BLaER1 treated with 17β-estradiol and CSF1 and Interleukin-3, amounts not matched to agents 10 nM and 100 nM (cell line): ENCODE data around the gene CYP4A22.
"Not testable (repeated sequence)": the region's sequence is repeated elsewhere in the genome, so short reads cannot be mapped to it uniquely, and the experiment has no call there.

Experiments
- H3K27ac ChIP-seq, 11 experiments: shearing (Covaris generic); formaldehyde crosslinking; 2 replicates each; pipeline ENCODE4 v1.8.1; 2022
- H3K27me3 ChIP-seq, 11 experiments: shearing (Covaris generic); formaldehyde crosslinking; 2 replicates each; pipeline ENCODE4 v1.8.1; 2022
- H3K36me3 ChIP-seq, 11 experiments: shearing (Covaris generic); formaldehyde crosslinking; 2 replicates each; pipeline ENCODE4 v1.8.1; 2022
- H3K4me1 ChIP-seq, 10 experiments: shearing (Covaris generic); formaldehyde crosslinking; 2 replicates each; pipeline ENCODE4 v1.8.1; 2022
- H3K4me2 ChIP-seq, 11 experiments: shearing (Covaris generic); formaldehyde crosslinking; 2 replicates each; pipeline ENCODE4 v1.8.1; 2022
- H3K4me3 ChIP-seq, 10 experiments: shearing (Covaris generic); formaldehyde crosslinking; 2 replicates each; pipeline ENCODE4 v1.8.1; 2022
- H3K9ac ChIP-seq, 11 experiments: shearing (Covaris generic); formaldehyde crosslinking; 2 replicates each; pipeline ENCODE4 v1.8.1; 2022
- H3K9me3 ChIP-seq, 11 experiments: shearing (Covaris generic); formaldehyde crosslinking; replicated peaks in 1 of 11; 2 replicates each; pipeline ENCODE4 v1.8.1; 2022
- H4K20me1 ChIP-seq, 11 experiments: shearing (Covaris generic); formaldehyde crosslinking; 2 replicates each; pipeline ENCODE4 v1.8.1; 2022
- Cebpa-rat ChIP-seq, 11 experiments: shearing (Covaris generic); IDR thresholded peaks; 2 replicates each; pipeline ENCODE4 v1.8.1; 2022

Gene CYP4A22

DNA sequence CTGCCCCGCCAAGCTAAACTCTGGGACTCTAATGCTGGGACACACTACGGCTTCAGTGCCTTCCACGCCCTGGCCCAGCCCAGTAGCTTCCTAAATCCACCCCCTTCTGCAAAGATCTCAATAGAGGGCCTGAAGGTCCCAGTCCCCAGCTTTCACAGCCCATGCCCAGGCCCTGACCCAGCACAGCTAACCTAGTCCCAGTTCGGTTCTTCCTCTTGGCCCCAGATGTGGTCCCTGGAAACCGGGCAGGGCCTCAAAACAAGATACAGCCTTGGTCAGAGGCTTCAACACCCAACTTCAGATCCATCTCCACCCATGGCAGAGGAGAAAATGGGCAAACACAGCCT, 53.2 kb downstream of the CYP4A22 start:
- Histone ChIP-seq H3K36me3 (no peaks in the 10 kb centered on the region), H3K4me3 (no peak overlapping the region), H3K4me1 (peaks cover 5 to 24% (median 16%) of the 10 kb centered on the region in 10 experiments; a peak in 18 of 20 replicates), H3K27me3 (no peaks in the 10 kb centered on the region), H3K4me2 (peak overlapping the region in 5 of 11 experiments; percentile 9 to 66 (median 46); a peak in 7 of 22 replicates), H3K9me3 (no peaks in the 10 kb centered on the region), H3K27ac (peak overlapping the region in 2 of 11 experiments; percentile 2 to 11; a peak in 1 of 22 replicates), H4K20me1 (no peaks in the 10 kb centered on the region), H3K9ac (peak overlapping the region in 3 of 11 experiments; percentile 17 to 36 (median 23); a peak in 1 of 22 replicates)
- TF ChIP-seq Cebpa-rat (IDR thresholded peaks at IDR 0.05) = no peak

DNA sequence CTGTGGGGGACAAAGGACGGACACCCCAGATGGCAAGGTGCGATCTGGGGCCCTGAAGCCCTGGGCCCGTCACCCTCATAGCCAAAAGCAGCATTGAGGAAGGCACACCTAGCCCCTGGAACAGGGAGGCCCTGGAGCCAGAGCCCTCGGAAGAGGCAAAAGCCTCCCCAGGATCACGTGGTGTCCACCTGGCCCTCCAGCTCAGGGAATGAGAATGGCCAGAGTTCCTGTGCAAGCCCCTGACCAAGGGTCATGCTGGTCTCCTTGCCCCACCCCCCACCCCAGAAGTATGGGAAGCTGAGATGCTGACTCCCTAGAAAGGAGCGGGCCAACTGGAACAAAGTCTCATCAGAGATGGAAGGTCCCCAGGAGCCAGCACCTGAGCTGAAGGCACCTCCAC, 53.6 kb downstream of the CYP4A22 start:
- Histone ChIP-seq H3K4me3 (no peak overlapping the region), H3K9me3 (no peaks in the 10 kb centered on the region), H3K4me1 (peaks cover 5 to 24% (median 16%) of the 10 kb centered on the region in 10 experiments; a peak in 18 of 20 replicates), H3K27me3 (no peaks in the 10 kb centered on the region), H3K9ac (0 out of 22 replicates have a peak overlapping the region, but pooled peaks of 1 of the 11 experiments have one; percentile 36), H3K36me3 (no peaks in the 10 kb centered on the region), H3K27ac (peak overlapping the region in 1 of 11 experiments; percentile 2; a peak in 1 of 22 replicates), H3K4me2 (peak overlapping the region in 4 of 11 experiments; percentile 9 to 66 (median 54); a peak in 6 of 22 replicates), H4K20me1 (no peaks in the 10 kb centered on the region)
- no peak for TF ChIP-seq Cebpa-rat (IDR thresholded peaks at IDR 0.05)

DNA sequence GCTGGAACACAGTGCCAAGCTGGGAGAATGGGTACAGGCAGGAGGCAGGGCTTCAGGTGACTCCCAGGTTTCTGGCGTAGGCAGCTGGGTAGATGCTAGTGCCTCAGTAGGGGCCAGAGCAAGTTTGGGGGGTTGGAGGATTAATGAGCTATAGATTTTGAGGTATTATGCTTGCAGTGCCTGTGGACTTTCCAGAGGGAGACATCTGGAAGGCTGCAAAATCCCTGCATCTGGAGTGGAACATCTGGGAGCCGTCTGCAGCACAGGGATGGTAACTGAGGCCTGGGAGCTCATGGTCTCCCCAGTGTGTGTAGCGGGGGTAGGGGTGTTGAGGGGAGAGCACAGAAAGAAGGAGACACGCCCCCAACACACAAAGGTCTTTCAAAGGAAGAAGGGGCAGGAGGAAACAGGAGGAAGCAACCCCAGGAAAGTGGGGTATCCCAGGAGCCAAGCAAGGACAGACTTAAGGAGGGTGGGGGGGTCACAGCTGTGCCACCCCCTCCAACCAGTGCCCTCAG, 54.8 kb downstream of the CYP4A22 start:
- Histone ChIP-seq H3K4me2 (0 out of 22 replicates have a peak overlapping the region, but pooled peaks of 1 of the 11 experiments have one; percentile 57), H3K4me1 (peaks cover 5 to 24% (median 16%) of the 10 kb centered on the region in 10 experiments; a peak in 18 of 20 replicates), H3K27ac (no peak overlapping the region), H3K4me3 (no peak overlapping the region), H3K27me3 (no peaks in the 10 kb centered on the region), H3K9ac (0 out of 22 replicates have a peak overlapping the region, but pooled peaks of 1 of the 11 experiments have one; percentile 27), H3K9me3 (no peaks in the 10 kb centered on the region), H3K36me3 (no peaks in the 10 kb centered on the region), H4K20me1 (no peaks in the 10 kb centered on the region)
- TF ChIP-seq Cebpa-rat (IDR thresholded peaks at IDR 0.05) = no peak

DNA sequence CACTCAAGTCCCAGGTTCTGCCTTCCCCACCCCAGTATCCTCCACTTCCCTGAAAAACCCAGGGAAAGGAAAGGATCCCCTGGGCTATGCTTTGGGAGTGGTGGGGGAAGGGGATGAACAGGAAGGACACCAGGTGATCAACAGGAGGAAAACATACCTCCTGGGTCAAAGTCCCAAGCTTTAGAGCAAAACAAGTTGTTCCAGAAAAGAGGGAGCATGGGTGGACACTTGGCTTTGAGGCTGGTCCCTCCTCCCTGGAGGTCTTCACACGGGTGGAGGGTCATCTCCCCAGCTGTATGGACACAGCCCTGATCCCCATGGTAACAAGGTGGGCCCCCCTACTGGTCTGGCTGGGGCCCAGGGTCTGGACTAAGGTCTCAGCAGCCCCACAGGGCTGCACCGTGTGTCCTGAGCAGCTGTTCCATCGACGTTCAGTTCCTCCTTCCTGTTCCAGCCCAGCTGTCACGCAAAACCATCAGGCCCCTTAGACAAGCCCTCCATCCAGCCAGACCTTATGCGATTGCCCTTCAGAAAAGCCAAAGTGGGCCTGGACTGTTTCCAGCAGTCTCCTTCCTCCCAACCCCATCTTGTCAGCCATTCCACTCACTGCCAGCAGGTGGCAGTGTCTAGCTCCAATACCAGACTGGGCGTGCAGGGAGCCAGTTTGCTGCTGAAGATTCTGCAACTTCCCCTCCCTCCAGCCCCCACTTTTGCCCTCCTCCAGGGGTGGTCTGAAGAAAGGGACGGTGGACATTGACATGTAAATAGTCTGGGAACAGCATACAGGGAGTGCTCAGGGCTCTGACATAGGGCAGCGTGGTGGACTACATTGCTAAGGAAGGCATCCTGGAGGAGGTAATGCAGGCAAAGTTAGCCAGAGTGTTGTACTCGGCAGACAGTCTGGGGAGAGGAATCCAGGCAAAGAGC, 55.5 kb downstream of the CYP4A22 start:
- Histone ChIP-seq H3K27me3 (no peaks in the 10 kb centered on the region), H3K36me3 (no peaks in the 10 kb centered on the region), H3K4me1 (peaks cover 5 to 24% (median 16%) of the 10 kb centered on the region in 10 experiments; a peak in 18 of 20 replicates), H3K4me3 (no peak overlapping the region), H3K9ac (peak overlapping the region in 3 of 11 experiments; percentile 16 to 44 (median 27); a peak in 2 of 22 replicates), H4K20me1 (no peaks in the 10 kb centered on the region), H3K27ac (no peak overlapping the region), H3K4me2 (peak overlapping the region in 2 of 11 experiments; percentile 34 to 57; a peak in 3 of 22 replicates), H3K9me3 (no peaks in the 10 kb centered on the region)
- no peak for TF ChIP-seq Cebpa-rat (IDR thresholded peaks at IDR 0.05)

DNA sequence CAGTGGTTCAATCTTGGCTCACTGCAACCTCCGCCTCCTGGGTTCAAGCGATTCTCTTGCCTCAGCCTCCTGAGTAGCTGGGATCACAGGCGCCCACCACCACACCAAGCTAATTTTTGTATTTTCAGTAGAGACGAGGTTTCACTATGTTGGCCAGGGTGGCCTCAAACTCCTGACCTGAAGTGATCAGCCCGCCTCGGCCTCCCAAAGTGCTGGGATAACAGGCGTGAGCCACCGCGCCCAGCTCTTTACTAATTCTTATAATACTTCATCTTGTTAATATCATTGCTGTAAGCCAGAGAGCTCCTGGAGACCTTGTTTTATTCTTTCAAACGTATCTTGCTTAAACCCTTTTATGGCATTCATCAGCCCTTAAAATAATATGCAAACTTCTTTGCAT, 56.3 kb downstream of the CYP4A22 start:
- not testable (repeated sequence) for H3K27me3 ChIP-seq, H3K27ac ChIP-seq, H3K4me3 ChIP-seq, H3K9me3 ChIP-seq, H4K20me1 ChIP-seq, H3K9ac ChIP-seq, H3K36me3 ChIP-seq, H3K4me2 ChIP-seq
- peaks cover 4 to 24% (median 14%) of the 10 kb centered on the region in 10 experiments; a peak in 18 of 20 replicates for H3K4me1 ChIP-seq

DNA sequence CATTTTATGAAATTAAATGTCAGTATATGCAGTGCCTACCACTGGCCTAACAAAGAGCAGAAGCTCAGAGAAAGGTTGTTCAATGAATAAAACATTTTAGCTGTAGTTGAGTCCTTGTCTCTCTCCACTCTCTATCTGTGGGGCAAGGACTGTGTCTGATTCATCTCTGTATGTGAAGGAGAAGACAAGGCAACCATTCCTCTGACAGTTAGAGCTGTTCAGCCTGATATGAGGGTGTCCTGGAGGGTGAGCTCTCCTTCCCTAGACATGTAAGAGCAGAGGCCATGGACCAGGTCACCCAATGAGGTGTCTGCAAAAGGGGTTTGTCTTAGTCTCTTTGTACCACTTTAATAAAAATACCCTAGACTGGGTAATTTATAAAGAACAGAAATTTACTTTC, 57.1 kb downstream of the CYP4A22 start:
- no peak overlapping the region for H3K27ac ChIP-seq
- H3K4me3 ChIP-seq = no peak overlapping the region
- H3K36me3 ChIP-seq = no peaks in the 10 kb centered on the region
- peaks cover 0 to 24% (median 11%) of the 10 kb centered on the region in 10 experiments; a peak in 11 of 20 replicates for H3K4me1 ChIP-seq
- no peak overlapping the region for H3K4me2 ChIP-seq
- H3K27me3 ChIP-seq = no peaks in the 10 kb centered on the region
- H4K20me1 ChIP-seq = no peaks in the 10 kb centered on the region
- no peak overlapping the region for H3K9ac ChIP-seq
- no peak for TF ChIP-seq Cebpa-rat (IDR thresholded peaks at IDR 0.05)
- no peaks in the 10 kb centered on the region for H3K9me3 ChIP-seq

DNA sequence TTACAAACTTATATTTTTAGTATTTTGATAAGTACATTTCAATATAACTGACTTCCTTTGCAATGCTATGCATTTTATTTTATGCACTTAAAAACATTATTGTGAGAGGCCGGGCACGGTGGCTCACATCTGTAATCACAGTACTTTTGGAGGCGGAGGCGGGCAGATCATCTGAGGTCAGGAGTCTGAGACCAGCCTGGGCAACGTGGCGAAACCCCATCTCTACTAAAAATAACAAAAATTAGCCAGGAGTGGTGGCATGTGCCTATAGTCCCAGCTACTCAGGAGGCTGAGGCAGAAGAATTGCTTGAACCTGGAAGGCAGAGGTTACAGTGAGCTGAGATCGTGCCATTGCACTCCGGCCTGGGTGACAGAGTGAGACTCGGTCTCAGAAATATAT, 58.7 kb downstream of the CYP4A22 start:
- not testable (repeated sequence) for H3K4me3 ChIP-seq, H3K27me3 ChIP-seq, H3K36me3 ChIP-seq

DNA sequence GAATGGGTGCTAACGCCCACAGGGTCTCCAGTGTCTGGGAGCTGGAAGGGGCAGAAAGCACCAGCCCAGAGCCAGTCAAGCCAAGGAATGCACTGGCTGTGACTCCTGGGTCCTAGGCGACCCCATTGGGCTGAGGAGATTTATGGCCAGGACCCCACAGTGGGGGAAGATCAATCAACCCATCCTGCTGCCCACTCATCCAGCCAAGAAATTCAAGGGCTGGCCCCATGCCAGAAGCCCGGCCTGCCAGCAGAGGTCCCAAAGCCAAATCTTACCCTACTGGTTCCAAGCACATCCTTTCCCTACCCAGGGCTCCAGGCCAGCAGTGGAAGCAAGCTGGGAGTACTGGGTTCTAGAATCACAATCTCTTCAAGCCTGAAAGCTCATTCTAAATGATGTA, 59.4 kb downstream of the CYP4A22 start:
- no peaks in the 10 kb centered on the region for H4K20me1 ChIP-seq
- no peak overlapping the region for H3K27ac ChIP-seq
- no peaks in the 10 kb centered on the region for H3K27me3 ChIP-seq
- H3K4me3 ChIP-seq = no peak overlapping the region
- H3K9me3 ChIP-seq = no peaks in the 10 kb centered on the region
- H3K4me2 ChIP-seq = no peak overlapping the region
- no peak for TF ChIP-seq Cebpa-rat (IDR thresholded peaks at IDR 0.05)
- no peak overlapping the region for H3K9ac ChIP-seq
- peaks cover 0 to 9% (median 0%) of the 10 kb centered on the region in 10 experiments; a peak in 5 of 20 replicates for H3K4me1 ChIP-seq
- no peaks in the 10 kb centered on the region for H3K36me3 ChIP-seq

More for the DNA sequence above, 58.7 kb downstream of the CYP4A22 start:
- not testable (repeated sequence) for H4K20me1 ChIP-seq, H3K9ac ChIP-seq, H3K4me2 ChIP-seq, H3K9me3 ChIP-seq, H3K27ac ChIP-seq
- peaks cover 0 to 11% (median under 1%) of the 10 kb centered on the region in 10 experiments; a peak in 6 of 20 replicates for H3K4me1 ChIP-seq

DNA sequence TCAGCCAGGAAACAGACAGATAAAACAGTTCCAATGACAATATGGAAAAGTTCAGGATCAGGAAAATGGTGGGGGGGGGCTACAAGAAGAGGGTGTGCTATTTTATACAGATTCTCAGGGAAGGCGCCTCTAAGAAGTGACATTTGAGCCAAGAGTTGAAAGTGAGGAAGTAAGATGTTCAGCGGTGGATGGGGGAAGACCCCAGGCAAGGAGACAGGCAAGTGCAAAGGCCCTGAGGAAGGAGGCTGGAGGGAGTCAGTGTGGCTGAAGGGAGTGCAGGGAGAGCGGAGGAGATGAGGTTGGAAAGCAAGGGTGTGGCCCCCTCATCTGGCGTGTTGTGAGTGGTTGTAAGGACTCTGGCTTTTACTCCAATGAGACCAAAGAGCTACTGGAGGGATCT, 61.0 kb downstream of the CYP4A22 start:
- no peak overlapping the region for H3K27ac ChIP-seq
- H4K20me1 ChIP-seq = no peaks in the 10 kb centered on the region
- H3K9ac ChIP-seq = no peak overlapping the region
- H3K27me3 ChIP-seq = no peaks in the 10 kb centered on the region
- peaks cover 0 to 8% (median 5%) of the 10 kb centered on the region in 11 experiments; a peak in 11 of 22 replicates for H3K9me3 ChIP-seq
- no peak overlapping the region for H3K4me2 ChIP-seq
- H3K4me1 ChIP-seq = peaks cover 0 to 3% (median under 1%) of the 10 kb centered on the region in 10 experiments; a peak in 7 of 20 replicates
- TF ChIP-seq Cebpa-rat (IDR thresholded peaks at IDR 0.05) = no peak
- H3K36me3 ChIP-seq = no peaks in the 10 kb centered on the region
- no peak overlapping the region for H3K4me3 ChIP-seq
